AG09309 (cell line): ENCODE data around the gene TANC1.
A peak's percentile ranks its signal among the peaks of the same experiment; 100 is the strongest.
"Not testable (repeated sequence)": the region's sequence is repeated elsewhere in the genome, so short reads cannot be mapped to it uniquely, and the experiment has no call there.

ENCODE experiments used
- DNase-seq: peaks from one replicate; pipeline ENCODE4 v3.0.0-alpha.2; 2010; ENCODE audit warnings: low read depth
- H3K4me3 ChIP-seq: 2 replicates; pipeline ENCODE4 v1.5.1; 2011; ENCODE audit warnings: mild to moderate bottlenecking, low read depth, low read length, moderate library complexity; ENCODE audit not compliant: control insufficient read depth
- TF ChIP-seq, protein P1 (sequence below): IDR thresholded peaks from 2 replicates; pipeline ENCODE4 v1.5.1; 2011; ENCODE audit warnings: mild to moderate bottlenecking, low read depth, low read length, inconsistent platforms; ENCODE audit not compliant: insufficient read depth, control insufficient read depth; ENCODE audit errors: missing control alignments

The TANC1 gene

DNA sequence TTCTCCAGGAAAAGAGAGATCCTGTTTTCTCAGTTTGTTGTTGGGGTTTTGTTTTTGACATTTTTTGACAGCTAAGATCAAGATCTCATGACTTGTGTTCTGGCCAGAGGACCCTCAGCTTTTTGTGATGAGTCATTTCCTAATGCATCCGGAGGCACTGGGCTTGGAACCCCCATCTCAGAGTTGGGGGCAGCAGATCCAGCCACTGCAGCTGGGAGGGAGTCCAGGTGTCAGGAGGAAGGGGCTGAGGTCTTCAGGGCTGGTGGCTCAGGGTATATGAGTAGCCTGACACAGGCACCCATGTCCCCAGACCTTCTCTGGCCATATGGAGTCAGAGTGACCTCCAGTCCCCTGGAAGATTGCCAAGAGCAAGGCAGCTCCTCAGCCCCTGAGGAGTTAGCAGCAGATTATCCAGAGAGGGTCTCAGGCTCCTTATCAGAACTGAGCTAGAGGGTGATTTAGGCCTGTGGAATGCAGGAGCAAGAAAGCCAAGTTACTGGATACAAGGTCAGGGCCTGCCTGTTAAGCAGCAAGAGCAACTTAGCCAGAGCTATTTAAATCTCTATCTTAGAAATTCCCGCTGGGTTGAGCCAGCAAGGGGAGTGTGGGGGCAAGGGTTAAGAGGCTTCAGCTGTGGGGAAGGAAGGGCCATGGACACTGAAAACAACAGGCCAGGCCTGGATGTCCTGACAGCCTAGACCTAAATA, 62.4 kb downstream of the TANC1 start:
- H3K4me3 ChIP-seq: no peak overlapping the region
- no peak for DNase-seq
- TF ChIP-seq, protein P1, sequence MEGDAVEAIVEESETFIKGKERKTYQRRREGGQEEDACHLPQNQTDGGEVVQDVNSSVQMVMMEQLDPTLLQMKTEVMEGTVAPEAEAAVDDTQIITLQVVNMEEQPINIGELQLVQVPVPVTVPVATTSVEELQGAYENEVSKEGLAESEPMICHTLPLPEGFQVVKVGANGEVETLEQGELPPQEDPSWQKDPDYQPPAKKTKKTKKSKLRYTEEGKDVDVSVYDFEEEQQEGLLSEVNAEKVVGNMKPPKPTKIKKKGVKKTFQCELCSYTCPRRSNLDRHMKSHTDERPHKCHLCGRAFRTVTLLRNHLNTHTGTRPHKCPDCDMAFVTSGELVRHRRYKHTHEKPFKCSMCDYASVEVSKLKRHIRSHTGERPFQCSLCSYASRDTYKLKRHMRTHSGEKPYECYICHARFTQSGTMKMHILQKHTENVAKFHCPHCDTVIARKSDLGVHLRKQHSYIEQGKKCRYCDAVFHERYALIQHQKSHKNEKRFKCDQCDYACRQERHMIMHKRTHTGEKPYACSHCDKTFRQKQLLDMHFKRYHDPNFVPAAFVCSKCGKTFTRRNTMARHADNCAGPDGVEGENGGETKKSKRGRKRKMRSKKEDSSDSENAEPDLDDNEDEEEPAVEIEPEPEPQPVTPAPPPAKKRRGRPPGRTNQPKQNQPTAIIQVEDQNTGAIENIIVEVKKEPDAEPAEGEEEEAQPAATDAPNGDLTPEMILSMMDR: no peak

DNA sequence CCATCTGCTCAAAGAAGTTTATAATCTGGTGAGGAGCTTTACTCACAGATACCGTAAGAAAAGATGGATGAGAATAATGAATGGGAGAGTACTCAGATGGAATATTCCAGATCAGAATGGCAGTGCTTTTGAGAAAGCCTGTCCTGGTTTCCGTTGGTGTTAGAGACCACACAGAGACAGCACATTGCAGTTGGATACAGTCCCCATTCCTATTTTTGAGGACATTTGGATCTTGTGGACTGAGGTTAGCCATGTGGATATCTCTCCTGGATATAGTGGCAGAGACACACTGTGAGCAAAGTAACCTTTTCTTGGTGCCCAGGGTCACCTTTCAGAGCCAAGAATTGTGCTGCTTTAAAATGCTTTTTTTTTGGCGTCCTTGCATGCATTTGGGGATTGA, 63.7 kb downstream of the TANC1 start:
- no peak overlapping the region for H3K4me3 ChIP-seq
- no peak for DNase-seq
- TF ChIP-seq, protein P1: no peak

DNA sequence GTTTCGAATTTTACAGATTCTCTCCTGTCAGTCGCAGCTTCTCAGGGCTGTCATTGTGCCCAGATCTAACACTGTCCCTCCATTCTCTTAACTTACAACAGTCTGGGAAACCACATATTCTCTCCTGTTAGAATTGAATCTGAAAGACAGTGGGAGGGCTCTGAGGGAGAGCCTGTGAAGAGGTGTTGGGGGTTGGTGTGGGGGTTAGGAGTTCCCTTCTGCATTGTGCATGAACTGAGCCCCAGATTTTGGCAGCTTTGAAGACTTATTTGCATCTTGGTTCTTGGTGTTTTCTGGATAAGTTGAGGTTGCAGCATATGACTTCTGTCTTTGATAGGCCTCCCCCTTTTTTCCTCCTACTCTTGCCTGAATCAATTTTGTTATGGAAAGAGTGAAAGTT, 64.1 kb downstream of the TANC1 start:
- DNase-seq: no peak
- H3K4me3 ChIP-seq: no peak overlapping the region
- TF ChIP-seq, protein P1: no peak

DNA sequence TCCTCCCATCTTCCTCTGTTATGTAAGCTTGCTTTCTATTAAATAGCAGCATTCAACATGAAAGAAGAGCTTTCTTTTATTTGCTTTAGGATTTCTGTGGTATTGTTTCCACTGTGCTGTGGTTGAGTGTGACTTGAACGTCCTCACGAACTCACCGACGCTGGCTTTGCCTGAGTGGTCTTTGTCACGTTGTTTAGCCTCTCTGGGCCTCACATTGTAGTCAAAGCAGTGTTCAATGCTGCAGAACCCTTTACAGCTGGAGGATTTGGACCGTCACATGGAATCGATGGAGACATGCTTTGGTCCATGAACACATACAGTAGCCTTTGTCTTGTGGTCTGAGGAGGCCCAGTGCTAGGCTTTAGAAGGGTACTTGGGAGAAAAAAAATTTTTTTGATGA, 66.3 kb downstream of the TANC1 start:
- TF ChIP-seq, protein P1: no peak
- no peak for DNase-seq
- no peak overlapping the region for H3K4me3 ChIP-seq

DNA sequence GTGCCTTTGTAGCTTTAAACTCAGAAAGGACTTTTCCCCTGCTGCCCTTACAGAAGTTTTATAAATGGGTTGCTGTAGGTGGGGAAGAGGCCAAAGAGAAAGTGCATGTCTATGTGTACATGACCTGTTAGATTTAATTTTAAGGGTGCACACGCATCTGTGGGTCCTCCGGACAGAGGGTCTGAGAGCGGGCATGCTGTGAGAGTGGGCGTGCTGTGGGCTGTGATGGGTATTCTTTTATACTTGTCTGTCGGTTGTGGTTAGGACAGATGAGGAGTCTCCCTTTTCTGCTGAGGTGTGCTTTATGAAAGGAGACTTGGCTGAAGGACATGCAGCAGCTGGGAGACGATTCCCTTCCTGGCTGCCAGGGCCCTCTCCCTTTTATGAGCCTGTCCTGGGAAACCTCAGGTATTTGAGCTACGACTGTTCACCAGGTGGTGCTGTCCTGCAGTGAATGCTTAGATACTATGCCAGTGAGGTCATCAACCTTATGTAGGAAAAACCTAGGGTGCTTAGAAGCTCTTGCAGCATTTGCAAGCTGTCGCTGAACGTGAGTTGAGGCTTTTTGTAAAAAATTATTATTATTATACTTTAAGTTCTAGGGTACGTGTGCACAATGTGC, 67.5 kb downstream of the TANC1 start:
- no peak overlapping the region for H3K4me3 ChIP-seq
- DNase-seq: no peak
- TF ChIP-seq, protein P1: peak; percentile 36

DNA sequence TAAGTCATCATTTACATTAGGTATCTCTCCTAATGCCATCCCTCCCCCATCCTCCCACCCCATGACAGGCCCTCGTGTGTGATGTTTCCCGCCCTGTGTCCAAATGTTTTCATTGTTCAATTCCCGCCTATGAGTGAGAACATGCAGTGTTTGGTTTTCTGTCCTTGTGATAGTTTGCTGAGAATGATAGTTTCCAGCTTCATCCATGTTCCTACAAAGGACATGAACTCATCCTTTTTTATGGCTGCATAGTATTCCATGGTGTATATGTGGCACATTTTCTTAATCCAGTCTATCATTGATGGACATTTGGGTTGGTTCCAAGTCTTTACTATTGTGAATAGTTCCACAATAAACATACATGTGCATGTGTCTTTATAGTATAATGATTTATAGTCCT, 68.0 kb downstream of the TANC1 start:
- not testable (repeated sequence) for H3K4me3 ChIP-seq, DNase-seq

DNA sequence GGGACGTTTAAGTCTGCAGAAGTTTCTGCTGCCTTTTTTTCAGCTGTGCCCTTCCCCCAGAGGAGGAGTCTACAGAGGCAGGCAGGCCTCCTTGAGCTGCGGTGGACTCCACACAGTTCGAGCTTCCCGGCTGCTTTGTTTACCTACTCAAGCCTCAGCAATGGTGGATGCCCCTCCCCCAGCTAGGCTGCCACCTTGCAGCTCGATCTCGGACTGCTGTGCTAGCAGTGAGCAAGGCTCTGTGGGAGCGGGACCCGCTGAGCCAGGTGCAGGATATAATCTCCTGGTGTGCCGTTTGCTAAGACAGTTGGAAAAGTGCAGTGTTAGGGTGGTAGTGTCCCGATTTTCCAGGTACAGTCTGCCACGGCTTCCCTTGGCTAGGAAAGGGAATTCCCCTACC, 72.9 kb downstream of the TANC1 start:
- H3K4me3 ChIP-seq, DNase-seq: not testable (repeated sequence)
